A549 (cell line): Measurements from ENCODE around the gene DIAPH2. TPM values are rescaled to one million over a fixed set of nuclear protein-coding genes. Genes with fewer than 3 reads are reported as not detected.

ENCODE experiments used
- ATAC-seq, 2 experiments: fragments of 200-7000 bp in 1 of 2; fragments of >200 bp in 1 of 2; cut with Nextera tagmentation in 1 of 2; cut with Tn5 transposase in 1 of 2; 3 replicates each; pipeline versions ENCODE4 v1.8.0 to v1.9.1; 2018 to 2020; ENCODE audit warnings: mild to moderate bottlenecking in 1 of 2, moderate library complexity in 1 of 2
- CTCF ChIA-PET: fragments of 300-600 bp; sonication (Branson Sonifier 250); formaldehyde crosslinking; extraction: SDS; loops from one replicate; lab custom pipeline; 2021; ENCODE audit warnings: antibody characterized with exemption, inconsistent platforms; lab: Yijun Ruan, JAX
- POLR2A ChIA-PET: fragments of 350-600 bp; formaldehyde crosslinking; extraction: SDS; loops from one replicate; lab custom pipeline; 2021; ENCODE audit warnings: antibody characterized with exemption, inconsistent platforms; lab: Yijun Ruan, JAX
- DNase-seq, 2 experiments: peaks; one replicate each; pipeline versions ENCODE4 v3.0.0 to v3.0.0-alpha.2; 2011 to 2016; ENCODE audit warnings: low read depth in 1 of 2, low spot score in 1 of 2
- FAIRE-seq: peaks from 2 replicates; lab custom pipeline; 2011; peaks lifted over from hg19 to GRCh38; lab: Jason Lieb, UNC
- H3K27ac ChIP-seq, 2 experiments: fragments of >200 bp; sonication (Bioruptor Twin); formaldehyde crosslinking; 3 replicates each; pipeline ENCODE4 v1.5.1; 2016 to 2017
- H3K4me1 ChIP-seq: fragments of >200 bp; sonication (Bioruptor Twin); formaldehyde crosslinking; 3 replicates; pipeline ENCODE4 v1.6.1; 2016
- H3K4me2 ChIP-seq: fragments of >200 bp; sonication (Bioruptor Twin); formaldehyde crosslinking; 3 replicates; pipeline ENCODE4 v1.6.1; 2016
- H3K4me3 ChIP-seq: fragments of >200 bp; sonication (Bioruptor Twin); formaldehyde crosslinking; 3 replicates; pipeline ENCODE4 v1.5.1; 2016
- H3K9me3 ChIP-seq: fragments of >200 bp; sonication (Bioruptor Twin); formaldehyde crosslinking; 3 replicates; pipeline ENCODE4 v1.6.1; 2016
- ATOH8 ChIP-seq: fragments of 250-450 bp; sonication (Bioruptor Pico); IDR thresholded peaks from 2 replicates; pipeline ENCODE4 v1.5.0; 2020; ENCODE audit warnings: low read depth, mild to moderate bottlenecking, moderate library complexity
- CBX2 ChIP-seq: fragments of 200-600 bp; sonication (generic); IDR thresholded peaks from 2 replicates; pipeline ENCODE4 v1.6.1; 2016; ENCODE audit warnings: low read depth, mild to moderate bottlenecking, borderline replicate concordance
- CEBPB ChIP-seq, 2 experiments: fragments of >200 bp in 1 of 2; sonication (Bioruptor Twin) in 1 of 2; formaldehyde crosslinking in 1 of 2; IDR thresholded peaks; 2 replicates each; pipeline ENCODE4 v1.6.1; 2012 to 2016
- CHD2 ChIP-seq: fragments of 150-350 bp; IDR thresholded peaks from 2 replicates; pipeline ENCODE4 v1.6.1; 2014; ENCODE audit warnings: low read length; ENCODE audit not compliant: partially characterized antibody
- CTCF ChIP-seq: fragments of >200 bp; sonication (Bioruptor Twin); formaldehyde crosslinking; IDR thresholded peaks from 3 replicates; pipeline ENCODE4 v1.5.1; 2016
- EHF ChIP-seq: fragments of 250-450 bp; sonication (Bioruptor Pico); IDR thresholded peaks from 2 replicates; pipeline ENCODE4 v1.5.0; 2020; ENCODE audit warnings: mild to moderate bottlenecking
- FOSL2 ChIP-seq, 2 experiments: fragments of 450-650 bp in 1 of 2; fragments of >200 bp in 1 of 2; sonication (Bioruptor Twin) in 1 of 2; formaldehyde crosslinking; IDR thresholded peaks; 2 replicates each; pipeline versions ENCODE4 v1.5.0 to v1.6.1; 2016 to 2020; ENCODE audit warnings: mild to moderate bottlenecking in 1 of 2, moderate library complexity in 1 of 2
- FOXS1 ChIP-seq: fragments of 250-450 bp; sonication (Bioruptor Pico); IDR thresholded peaks from 2 replicates; pipeline ENCODE4 v1.5.0; 2020; ENCODE audit warnings: mild to moderate bottlenecking, moderate library complexity
- GATA3 ChIP-seq: IDR thresholded peaks from 2 replicates; pipeline ENCODE4 v1.6.1; 2012; ENCODE audit warnings: borderline replicate concordance
- HES2 ChIP-seq: fragments of >200 bp; sonication (Bioruptor Twin); formaldehyde crosslinking; IDR thresholded peaks from 2 replicates; pipeline ENCODE4 v1.6.1; 2016
- HEYL ChIP-seq: fragments of 250-450 bp; sonication (Bioruptor Pico); IDR thresholded peaks from 2 replicates; pipeline ENCODE4 v1.8.0; 2021; ENCODE audit warnings: mild to moderate bottlenecking, moderate library complexity
- HMGXB4 ChIP-seq: fragments of 250-450 bp; sonication (Bioruptor Pico); IDR thresholded peaks from 2 replicates; pipeline ENCODE4 v1.5.0; 2021; ENCODE audit warnings: mild to moderate bottlenecking, moderate library complexity, borderline replicate concordance
- MAFK ChIP-seq: fragments of 450-650 bp; IDR thresholded peaks from 2 replicates; pipeline ENCODE4 v1.6.1; 2014; ENCODE audit not compliant: partially characterized antibody
- MAX ChIP-seq: IDR thresholded peaks from 2 replicates; pipeline ENCODE4 v1.6.1; 2012
- POLR2AphosphoS2 ChIP-seq: conservative IDR thresholded peaks from 2 replicates; pipeline ENCODE4 v1.6.1; 2012; ENCODE audit warnings: low read length, improper control_type of control experiment, inconsistent platforms
- RAD21 ChIP-seq, 2 experiments: fragments of >200 bp in 1 of 2; sonication (Bioruptor Twin) in 1 of 2; formaldehyde crosslinking in 1 of 2; IDR thresholded peaks in 1 of 2; conservative IDR thresholded peaks in 1 of 2; 2 replicates in 1 of 2; 3 replicates in 1 of 2; pipeline ENCODE4 v1.6.1; 2012 to 2018; ENCODE audit warnings: inconsistent platforms in 1 of 2
- RNF2 ChIP-seq: fragments of 200-600 bp; sonication (generic); IDR thresholded peaks from 2 replicates; pipeline ENCODE4 v1.6.1; 2016; ENCODE audit warnings: low read depth, mild to moderate bottlenecking, antibody characterized with exemption, moderate library complexity, borderline replicate concordance
- SREBF2 ChIP-seq: fragments of 450-650 bp; IDR thresholded peaks from 2 replicates; pipeline ENCODE4 v1.6.1; 2014; ENCODE audit warnings: mild to moderate bottlenecking, moderate library complexity
- TFCP2L1 ChIP-seq: fragments of 250-450 bp; sonication (Bioruptor Pico); IDR thresholded peaks from 2 replicates; pipeline ENCODE4 v1.5.0; 2021; ENCODE audit warnings: mild to moderate bottlenecking
- TP53 ChIP-seq: fragments of 250-450 bp; sonication (Bioruptor Pico); IDR thresholded peaks from 2 replicates; pipeline ENCODE4 v1.5.0; 2021; ENCODE audit warnings: mild to moderate bottlenecking, moderate library complexity
- USF2 ChIP-seq: fragments of 450-650 bp; IDR thresholded peaks from 2 replicates; pipeline ENCODE4 v1.6.1; 2014; ENCODE audit warnings: antibody characterized with exemption
- ZNF302 ChIP-seq: fragments of 250-450 bp; sonication (Bioruptor Pico); IDR thresholded peaks from 2 replicates; pipeline ENCODE4 v1.9.0; 2021; ENCODE audit warnings: inconsistent platforms, mild to moderate bottlenecking, moderate library complexity
- ZSCAN20 ChIP-seq: fragments of 250-450 bp; sonication (Bioruptor Pico); IDR thresholded peaks from 2 replicates; pipeline ENCODE4 v1.8.0; 2022; ENCODE audit warnings: mild to moderate bottlenecking, moderate library complexity
- WGBS: methylation state at CpG from one replicate; pipeline ENCODE4 v1.1.6; 2017; ENCODE audit errors: missing lambda C conversion rate; 5-methylcytosine and 5-hydroxymethylcytosine counted together
- polyA plus RNA-seq, 4 experiments: library from polyadenylated mRNA; depleted of rRNA in 3 of 4; stranded (reverse); fragments of >200 nt; fragmentation: RNase III in 1 of 4; extraction: RNeasy Plus Mini Kit Qiagen cat#74134 plus additional on column Dnase treatment in 1 of 4; gene quantifications; 2 replicates in 3 of 4; 3 replicates in 1 of 4; pipeline ENCODE4 v1.2.3, GENCODE V29; 2011 to 2017

The DIAPH2 gene
- polyA plus RNA-seq, 2 of the 4 experiments (the other 2 are of a cell fraction): 3.7 to 10.0 TPM

- no peak for TF ChIP-seq USF2
- TF ChIP-seq MAFK: no peak
- TF ChIP-seq HMGXB4 (CRISPR knock-in tag): no peak
- TF ChIP-seq RNF2: no peak
- TF ChIP-seq SREBF2: no peak
- no peak for TF ChIP-seq FOXS1 (CRISPR knock-in tag)
- ChIA-PET POLR2A (no interaction called here), CTCF (no interaction called here)
- DNase-seq (no peak), ATAC-seq (no peak), FAIRE-seq (peak; percentile 79)
- WGBS: 86% methylated on average over 5 of the region's 5 CpGs
- Histone ChIP-seq H3K4me2 (no peak overlapping the region), H3K4me3 (no peak overlapping the region), H3K4me1 (no peaks in the 10 kb centered on the region), H3K9me3 (no peaks in the 10 kb centered on the region), H3K27ac (no peak overlapping the region)
These were observed 380.4 kb downstream of the DIAPH2 start for GRCh38 chrX:97065066-97065465.

- CTCF ChIA-PET: no interaction called here
- H3K4me3 ChIP-seq: no peak overlapping the region
- no peaks in the 10 kb centered on the region for H3K9me3 ChIP-seq
- H3K27ac ChIP-seq: no peak overlapping the region
- H3K4me2 ChIP-seq: no peak overlapping the region
- ATAC-seq: no peak
- POLR2A ChIA-PET: no interaction called here
- TF ChIP-seq HES2 (no peak), CEBPB (IDR thresholded peaks at IDR 0.05) (no peak), CHD2 (no peak), MAFK (no peak), FOSL2 (IDR thresholded peaks at IDR 0.05) (no peak), FOSL2 (CRISPR knock-in tag; IDR thresholded peaks at IDR 0.05) (no peak), TFCP2L1 (CRISPR knock-in tag) (no peak), CBX2 (no peak), GATA3 (no peak), FOXS1 (CRISPR knock-in tag) (no peak), EHF (CRISPR knock-in tag) (no peak), RAD21 (conservative IDR thresholded peaks at IDR 0.05 in 1 of 2, IDR thresholded peaks at IDR 0.05 in 1 of 2) (no peak), ZSCAN20 (CRISPR knock-in tag) (no peak), POLR2AphosphoS2 (no peak), HMGXB4 (CRISPR knock-in tag) (no peak), ATOH8 (CRISPR knock-in tag) (no peak), MAX (no peak), HEYL (CRISPR knock-in tag) (no peak), TP53 (no peak), ZNF302 (CRISPR knock-in tag) (no peak), CTCF (no peak)
- TF ChIP-seq, all 56 proteins: peak for 0
- DNase-seq (no peak), FAIRE-seq (no peak)
- H3K4me1 ChIP-seq: no peaks in the 10 kb centered on the region
These were observed 381.3 kb downstream of the DIAPH2 start for GRCh38 chrX:97065973-97066372.
